ENCODE data around the gene LCN6.
"Not testable (repeated sequence)": the region's sequence is repeated elsewhere in the genome, so short reads cannot be mapped to it uniquely, and the experiment has no call there.

LCN6 gene

GRCh38 chr9:136748201-136748600, at the start of gene LCN6:
Gene LCN6 (minus strand): TSS chr9:136748525. CDS start chr9:136748483, 42 bp downstream.
- Histone ChIP-seq H3K27me3 (ENCODE audit: control insufficient read depth, low read length) (peaks cover 12% of the 10 kb centered on the region; the same call in 1 of the 2 replicates), H3K4me2 (ENCODE audit: low read length) (peak within 1 kb of the TSS; percentile 54), H3K27ac (ENCODE audit: low read depth, low read length) (peak within 1 kb of the TSS; percentile 81), H3K4me3 (ENCODE audit: low read length) (peak within 1 kb of the TSS; percentile 39; the same call in 1 of the 2 replicates), H4K20me1 (ENCODE audit: control insufficient read depth, insufficient read depth, low read depth, low read length) (no peaks in the 10 kb centered on the region), H3K36me3 (ENCODE audit: control insufficient read depth, low read length) (no peaks in the 10 kb centered on the region), H3K79me2 (ENCODE audit: control insufficient read depth, low read length) (no peaks in the 10 kb centered on the region), H3F3A (ENCODE audit: control insufficient read depth, insufficient read depth) (peaks cover 5% of the 10 kb centered on the region; the same call in 1 of the 2 replicates), H3K9me2 (replicated peaks; ENCODE audit: control insufficient read depth, low read length) (no peaks in the 10 kb centered on the region), H3K4me1 (ENCODE audit: control insufficient read depth, low read length) (peaks cover 34% of the 10 kb centered on the region), H3K9me3 (ENCODE audit: control insufficient read depth, insufficient read depth, low read length) (peaks cover 22% of the 10 kb centered on the region)
- TF ChIP-seq CTCF (IDR thresholded peaks at IDR 0.05; ENCODE audit: low read depth, low read length, poor library complexity, severe bottlenecking): no peak

GRCh38 chr9:136796775-136797347, 48.5 kb upstream of the LCN6 start:
- H3K4me3 ChIP-seq (ENCODE audit: low read length); H3K9me2 ChIP-seq (replicated peaks; ENCODE audit: control insufficient read depth, low read length); H3K36me3 ChIP-seq (ENCODE audit: control insufficient read depth, low read length); H4K20me1 ChIP-seq (ENCODE audit: control insufficient read depth, insufficient read depth, low read depth, low read length); H3F3A ChIP-seq (ENCODE audit: control insufficient read depth, insufficient read depth); H3K79me2 ChIP-seq (ENCODE audit: control insufficient read depth, low read length); H3K4me2 ChIP-seq (ENCODE audit: low read length); H3K27ac ChIP-seq (ENCODE audit: low read depth, low read length); H3K9me3 ChIP-seq (ENCODE audit: control insufficient read depth, insufficient read depth, low read length): not testable (repeated sequence)
- peaks cover 49% of the 10 kb centered on the region for H3K4me1 ChIP-seq (ENCODE audit: control insufficient read depth, low read length)
- H3K27me3 ChIP-seq (ENCODE audit: control insufficient read depth, low read length): peaks cover 24% of the 10 kb centered on the region

DNA sequence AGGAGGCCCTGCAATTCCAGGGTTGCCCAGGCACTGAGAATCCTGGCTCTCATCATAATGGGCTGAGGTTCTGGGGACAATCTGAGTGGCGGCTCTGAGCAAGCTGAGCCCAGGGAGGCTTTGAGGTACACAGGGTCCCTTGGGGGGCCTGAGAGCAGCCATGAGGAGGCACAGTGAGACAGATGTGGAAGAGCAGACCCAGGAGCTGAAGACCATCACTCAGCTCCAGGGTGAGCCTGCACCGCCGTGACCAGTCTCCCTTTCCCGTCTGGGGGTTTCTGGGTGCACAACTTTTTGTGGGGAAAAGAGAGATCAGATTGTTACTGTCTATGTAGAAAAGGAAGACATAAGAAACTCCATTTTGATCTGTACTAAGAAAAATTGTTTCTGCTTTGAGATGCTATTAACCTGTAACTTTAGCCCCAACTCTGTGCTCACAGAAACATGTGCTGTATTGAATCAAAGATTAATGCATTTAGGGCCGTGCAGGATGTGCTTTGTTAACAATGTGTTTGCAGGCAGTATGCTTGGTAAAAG, 48.0 kb upstream of the LCN6 start, which contains the start of gene CCDC183:
TSS of gene CCDC183 (plus strand) at position 101 of the 537 bp plus-strand sequence. CDS start at position 161, 60 bp downstream.
- H4K20me1 ChIP-seq (ENCODE audit: control insufficient read depth, insufficient read depth, low read depth, low read length): no peaks in the 10 kb centered on the region; the same call in 1 of the 2 replicates
- H3K27me3 ChIP-seq (ENCODE audit: control insufficient read depth, low read length): peaks cover 21% of the 10 kb centered on the region
- no peaks in the 10 kb centered on the region for H3K9me2 ChIP-seq (replicated peaks; ENCODE audit: control insufficient read depth, low read length)
- 0 out of 2 replicates have a peak, but pooled peaks cover 7% of the 10 kb centered on the region for H3F3A ChIP-seq (ENCODE audit: control insufficient read depth, insufficient read depth)
- peak within 1 kb of the TSS; percentile 47 for H3K4me2 ChIP-seq (ENCODE audit: low read length)
- H3K27ac ChIP-seq (ENCODE audit: low read depth, low read length): no peak within 1 kb of the TSS
- H3K79me2 ChIP-seq (ENCODE audit: control insufficient read depth, low read length): peaks cover 3% of the 10 kb centered on the region; the same call in 1 of the 2 replicates
- 0 out of 2 replicates have a peak within 1 kb of the TSS, but pooled peaks have one; percentile 20 for H3K4me3 ChIP-seq (ENCODE audit: low read length)
- peaks cover 49% of the 10 kb centered on the region for H3K4me1 ChIP-seq (ENCODE audit: control insufficient read depth, low read length)
- H3K36me3 ChIP-seq (ENCODE audit: control insufficient read depth, low read length): peaks cover 9% of the 10 kb centered on the region; the same call in 1 of the 2 replicates
- no peak for TF ChIP-seq CTCF (IDR thresholded peaks at IDR 0.05; ENCODE audit: low read depth, low read length, poor library complexity, severe bottlenecking)
- no peak for TF ChIP-seq EZH2phosphoT487 (IDR thresholded peaks at IDR 0.05; ENCODE audit: borderline replicate concordance, low read length)
- H3K9me3 ChIP-seq (ENCODE audit: control insufficient read depth, insufficient read depth, low read length): no peaks in the 10 kb centered on the region

DNA sequence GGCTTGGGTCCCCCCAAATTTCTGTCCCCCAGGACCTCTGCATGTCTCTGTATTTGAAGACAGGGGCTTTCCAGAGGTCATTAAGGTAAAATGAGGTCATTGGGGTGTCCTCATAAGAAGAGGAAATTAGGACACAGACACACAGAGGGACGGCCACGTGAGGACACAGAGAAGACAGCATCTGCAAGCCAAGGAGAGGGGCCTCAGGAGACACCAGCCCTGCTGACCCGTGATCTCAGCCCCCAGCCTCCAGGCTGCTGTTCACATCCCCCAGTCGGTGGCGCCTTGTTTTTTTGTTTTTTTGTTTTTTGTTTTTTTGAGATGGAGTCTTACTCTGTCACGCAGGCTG, 46.6 kb upstream of the LCN6 start:
- no peaks in the 10 kb centered on the region for H3F3A ChIP-seq (ENCODE audit: control insufficient read depth, insufficient read depth)
- no peak overlapping the region for H3K4me3 ChIP-seq (ENCODE audit: low read length)
- H3K4me1 ChIP-seq (ENCODE audit: control insufficient read depth, low read length): peaks cover 43% of the 10 kb centered on the region
- no peaks in the 10 kb centered on the region for H4K20me1 ChIP-seq (ENCODE audit: control insufficient read depth, insufficient read depth, low read depth, low read length)
- TF ChIP-seq EZH2phosphoT487 (IDR thresholded peaks at IDR 0.05; ENCODE audit: borderline replicate concordance, low read length) (no peak), CTCF (IDR thresholded peaks at IDR 0.05; ENCODE audit: low read depth, low read length, poor library complexity, severe bottlenecking) (no peak)
- H3K79me2 ChIP-seq (ENCODE audit: control insufficient read depth, low read length): peaks cover 3% of the 10 kb centered on the region; the same call in 1 of the 2 replicates
- H3K27ac ChIP-seq (ENCODE audit: low read depth, low read length): no peak overlapping the region
- H3K9me3 ChIP-seq (ENCODE audit: control insufficient read depth, insufficient read depth, low read length): no peaks in the 10 kb centered on the region
- H3K27me3 ChIP-seq (ENCODE audit: control insufficient read depth, low read length): peaks cover 17% of the 10 kb centered on the region
- H3K9me2 ChIP-seq (replicated peaks; ENCODE audit: control insufficient read depth, low read length): no peaks in the 10 kb centered on the region
- H3K36me3 ChIP-seq (ENCODE audit: control insufficient read depth, low read length): peaks cover 9% of the 10 kb centered on the region; the same call in 1 of the 2 replicates
- no peak overlapping the region for H3K4me2 ChIP-seq (ENCODE audit: low read length)
